GM21367 (cell line): ENCODE results near the gene TSPAN15.

Experiments
- ATAC-seq: cut with Tn5 transposase; IDR thresholded peaks from one replicate; pipeline ENCODE4 v1.9.1; 2021; ENCODE audit not compliant: unreplicated experiment

The TSPAN15 gene

GRCh38 chr10:69416695-69417094, 34.6 kb upstream of the TSPAN15 start, which contains the start of gene TACR2:
Gene TACR2 (minus strand): TSS chr10:69416918. CDS start chr10:69416323, 595 bp downstream.
- no peak for ATAC-seq

GRCh38 chr10:69417542-69417941, 33.7 kb upstream of the TSPAN15 start:
- no peak for ATAC-seq

- ATAC-seq, result no peak
Observed at GRCh38 chr10:69418052-69418752, 33.1 kb upstream of the TSPAN15 start.

DNA sequence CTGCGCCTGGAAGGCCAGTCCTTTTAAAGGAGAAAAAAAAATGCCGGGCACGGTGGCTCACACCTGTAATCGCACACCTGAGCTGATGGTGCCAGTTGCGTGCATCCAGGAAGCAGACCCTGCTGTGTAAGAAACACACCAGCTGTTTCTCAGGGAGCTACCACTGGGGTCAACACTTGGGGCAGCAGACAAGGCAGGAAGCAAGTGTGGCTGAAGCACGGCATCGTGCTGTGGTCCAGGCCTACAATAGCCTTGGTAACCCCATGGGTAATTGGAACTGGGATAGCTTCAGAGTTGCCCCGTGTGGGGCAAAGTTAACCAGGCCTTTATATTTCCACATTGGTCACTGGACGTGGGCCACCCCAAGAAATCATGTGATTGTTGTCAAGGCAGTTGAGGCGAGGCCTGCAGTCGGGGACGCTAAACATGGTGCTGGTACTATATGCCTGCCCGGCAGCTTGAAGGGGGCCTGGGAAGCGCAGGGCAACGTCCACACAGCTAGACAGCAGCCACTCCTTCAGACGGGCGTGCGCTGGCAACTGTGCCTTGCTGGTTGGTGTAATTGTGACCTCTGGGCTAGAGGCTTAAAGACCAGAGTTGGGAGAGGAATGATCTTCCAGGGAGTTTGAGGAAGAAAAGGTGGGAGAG, 32.0 kb upstream of the TSPAN15 start:
- no peak for ATAC-seq

GRCh38 chr10:69419744-69420126, 31.5 kb upstream of the TSPAN15 start:
- ATAC-seq, result no peak

- ATAC-seq, result no peak
Observed at GRCh38 chr10:69421611-69422308, 29.5 kb upstream of the TSPAN15 start.

DNA sequence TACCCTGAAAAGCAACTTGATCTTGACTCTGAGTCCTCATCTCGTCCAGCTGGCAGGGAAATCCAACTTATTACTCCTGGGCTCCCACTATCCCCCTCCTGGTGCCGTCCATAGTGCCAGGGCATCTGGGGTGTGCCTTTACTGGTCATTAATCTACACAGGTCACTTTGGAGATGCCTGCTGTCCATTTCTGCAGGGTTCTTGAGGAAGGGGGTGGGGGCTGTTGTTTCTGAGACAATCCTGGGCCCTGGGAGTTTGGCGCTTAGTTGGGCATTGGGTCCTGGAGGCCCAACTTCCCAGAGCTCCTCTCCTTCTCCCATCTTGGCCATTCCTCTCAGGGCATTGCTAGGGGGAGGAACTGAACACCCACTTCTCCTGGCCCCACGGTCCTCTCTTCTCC, 28.6 kb upstream of the TSPAN15 start:
- no peak for ATAC-seq

DNA sequence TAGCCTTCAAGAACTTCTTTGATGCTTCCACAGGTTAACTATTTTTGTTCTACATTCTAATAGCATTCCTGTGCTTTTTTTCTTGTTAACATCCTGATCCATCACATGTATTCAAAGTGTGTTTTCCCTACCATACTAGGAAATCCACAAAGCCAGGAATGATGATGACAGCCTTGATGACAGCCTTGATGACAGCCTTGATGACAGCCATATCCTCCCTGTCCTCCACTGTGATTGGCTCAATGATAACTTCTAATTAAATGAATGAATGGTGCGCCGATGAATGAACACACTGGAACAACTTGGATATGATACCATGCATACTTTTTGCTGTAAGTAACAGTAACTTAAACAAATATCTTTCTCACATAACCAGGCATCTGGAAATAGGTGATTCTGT, 26.2 kb upstream of the TSPAN15 start:
- no peak for ATAC-seq

DNA sequence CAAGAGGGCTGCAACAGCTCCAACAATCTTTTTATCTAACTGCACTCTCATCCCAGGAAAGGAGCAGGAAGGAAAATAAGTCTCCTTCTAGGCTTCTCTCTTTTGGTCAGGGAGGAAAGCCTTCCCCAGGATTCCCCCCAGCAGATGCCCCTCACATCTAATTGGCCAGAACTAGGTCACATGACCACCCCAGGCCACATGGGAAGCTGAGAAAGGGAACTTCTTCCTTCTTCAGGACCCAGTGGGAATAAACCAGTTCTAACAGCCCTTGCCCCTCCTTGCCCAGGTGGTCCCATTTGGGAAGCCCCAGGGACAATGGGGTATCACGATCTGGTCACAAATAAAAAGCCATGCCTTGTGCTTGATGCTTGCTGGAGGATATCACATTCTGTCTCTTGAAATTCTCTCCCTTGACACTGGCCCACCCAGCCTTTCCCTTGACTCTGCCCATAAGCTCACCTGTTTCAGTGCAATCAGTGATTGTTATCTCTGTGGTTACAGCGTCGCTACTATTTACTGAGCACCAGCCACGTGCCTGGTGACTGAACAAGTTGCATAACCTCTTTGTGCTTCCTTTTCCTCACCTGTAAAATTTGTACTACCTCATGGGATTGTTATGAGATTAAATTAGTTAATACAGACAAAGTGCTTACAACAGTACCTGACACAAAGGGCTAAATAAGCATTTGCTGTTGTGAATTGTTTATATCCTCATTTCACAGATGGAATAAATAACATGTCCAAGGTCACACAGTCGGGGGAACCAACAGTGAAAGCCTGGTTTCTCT, 25.6 kb upstream of the TSPAN15 start:
- no peak for ATAC-seq

- no peak for ATAC-seq
Observed at GRCh38 chr10:69426376-69426727, 24.9 kb upstream of the TSPAN15 start.

- no peak for ATAC-seq
Observed at GRCh38 chr10:69428165-69428564, 23.1 kb upstream of the TSPAN15 start.

- ATAC-seq, result no peak
Observed at GRCh38 chr10:69434169-69434568, 17.1 kb upstream of the TSPAN15 start.

GRCh38 chr10:69434926-69435325, 16.3 kb upstream of the TSPAN15 start:
- ATAC-seq, result no peak

DNA sequence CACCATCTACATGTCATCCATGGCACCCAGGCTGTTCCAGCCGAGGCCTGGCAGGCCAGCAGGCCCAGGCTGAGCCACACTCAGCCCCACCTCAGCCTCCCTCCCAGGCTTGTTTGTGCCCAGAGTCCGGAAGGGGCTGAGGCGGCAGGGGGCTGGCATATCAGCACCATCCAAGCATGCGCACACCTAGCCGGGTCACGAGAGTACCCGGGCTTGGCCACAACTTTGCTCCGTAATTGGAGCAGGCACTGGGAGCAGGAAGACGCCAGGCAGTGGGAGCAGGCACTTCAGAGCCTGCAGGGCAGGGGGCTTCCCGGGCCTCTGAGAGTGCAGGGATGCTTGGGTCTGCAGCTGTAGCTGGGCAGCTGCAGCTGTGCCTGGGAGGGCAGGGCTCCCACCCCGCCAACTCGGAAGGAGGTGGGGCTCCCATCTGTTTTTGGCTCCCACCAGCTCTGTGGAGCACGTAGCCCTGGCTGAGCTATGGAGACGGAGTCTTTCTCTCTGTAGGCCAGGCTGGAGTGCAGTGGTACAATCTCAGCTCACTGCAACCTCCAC, 15.2 kb upstream of the TSPAN15 start:
- no peak for ATAC-seq

DNA sequence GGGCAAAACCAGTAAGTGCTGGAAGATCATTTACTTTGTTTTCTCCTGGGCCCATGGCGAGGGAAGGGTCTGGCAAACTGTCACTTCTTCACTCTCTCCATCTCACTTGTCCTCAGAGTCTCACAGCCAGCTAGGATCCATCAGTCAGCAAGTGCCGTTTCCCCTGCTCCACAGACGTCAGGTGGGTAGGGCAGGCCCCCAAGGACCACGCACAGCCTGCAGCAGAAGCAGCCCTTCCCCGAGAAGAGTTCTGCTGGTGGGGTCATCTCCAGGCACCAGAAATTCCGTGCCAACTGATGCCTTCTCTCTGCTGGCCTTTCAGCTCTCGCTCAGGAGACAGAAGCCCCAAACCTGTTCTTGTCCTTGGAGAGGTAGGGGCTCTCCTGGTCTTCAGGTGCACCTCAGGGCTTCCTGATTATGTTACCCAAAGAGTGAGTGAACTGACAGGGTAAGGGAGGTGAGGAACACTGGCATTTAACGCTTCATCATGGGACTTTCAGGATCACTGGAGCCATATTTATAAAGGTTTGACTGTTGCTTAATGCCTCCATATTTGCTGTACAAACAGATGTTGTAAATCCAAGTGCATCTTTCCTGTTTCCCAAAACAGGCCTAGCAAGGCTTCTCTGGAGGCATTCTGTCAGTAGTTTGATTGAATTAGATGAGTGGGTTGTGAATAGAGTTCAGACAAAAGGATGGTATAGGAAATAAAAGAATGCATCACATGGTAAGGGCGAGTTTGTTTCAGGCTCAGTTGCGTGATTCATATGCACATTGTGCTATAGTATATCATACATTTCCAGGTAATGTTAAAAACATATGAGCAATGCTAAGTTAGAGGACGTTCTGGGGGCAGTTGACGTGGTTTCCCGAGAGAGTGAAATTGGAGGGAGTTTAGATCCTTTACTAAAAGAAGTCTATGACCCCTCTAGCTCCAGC, 13.7 kb upstream of the TSPAN15 start:
- ATAC-seq, result no peak

GRCh38 chr10:69438536-69439349, 12.5 kb upstream of the TSPAN15 start:
- no peak for ATAC-seq

DNA sequence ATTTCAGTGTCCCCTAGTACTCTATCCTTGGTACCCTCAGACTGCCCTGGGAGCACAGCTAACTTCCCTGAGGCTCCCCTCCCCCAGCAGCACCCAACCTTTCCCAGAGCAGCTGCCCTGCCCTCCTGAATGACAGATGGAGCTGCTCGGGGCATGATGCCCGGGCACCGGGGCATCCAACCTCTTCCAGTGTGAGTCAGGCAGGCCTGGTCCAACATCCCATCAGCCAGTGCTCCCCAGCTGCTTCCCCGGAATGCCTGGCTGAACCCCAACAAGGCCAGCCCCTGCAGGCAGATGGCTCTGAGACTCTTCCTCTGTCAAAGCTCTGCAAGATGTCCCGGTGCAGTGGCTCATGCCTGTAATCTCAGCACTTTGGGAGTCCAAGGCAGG, 11.9 kb upstream of the TSPAN15 start:
- ATAC-seq, result no peak

- ATAC-seq, result no peak
Observed at GRCh38 chr10:69439813-69440506, 11.3 kb upstream of the TSPAN15 start.

DNA sequence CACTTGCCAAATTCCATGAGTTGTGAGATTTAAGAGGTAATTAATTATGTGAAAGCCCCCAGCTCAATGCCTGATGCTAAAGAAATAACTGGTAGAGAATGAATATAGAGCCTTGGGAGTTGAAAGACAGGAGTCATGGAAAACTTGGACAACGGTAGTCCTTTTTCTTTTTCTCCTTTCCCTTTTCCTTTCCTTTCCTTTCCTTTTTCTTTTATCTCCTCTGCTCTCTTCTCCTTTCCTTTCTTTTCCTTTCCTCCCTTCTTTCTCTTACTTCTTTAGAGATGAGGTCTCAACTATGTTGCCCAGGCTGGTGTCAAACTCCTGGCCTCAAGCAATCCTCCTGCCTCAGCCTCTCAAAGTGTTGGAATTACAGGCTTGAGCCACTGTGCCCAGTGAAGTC, 7.9 kb upstream of the TSPAN15 start:
- no peak for ATAC-seq
